ENCODE results near the gene SLC34A3.
"Not testable (repeated sequence)": the region's sequence is repeated elsewhere in the genome, so short reads cannot be mapped to it uniquely, and the experiment has no call there.

Gene SLC34A3

GRCh38 chr9:137231372-137232039, 805 bp downstream of the SLC34A3 start:
- DNase-seq, result no peak

- no peak for DNase-seq
Observed at GRCh38 chr9:137232101-137232500, 1.4 kb downstream of the SLC34A3 start.

- DNase-seq, result no peak
Observed at GRCh38 chr9:137232510-137232909, 1.8 kb downstream of the SLC34A3 start.

GRCh38 chr9:137233143-137233980, 2.7 kb downstream of the SLC34A3 start:
- DNase-seq, result no peak

- DNase-seq, result no peak
Observed at GRCh38 chr9:137234055-137234697, 3.5 kb downstream of the SLC34A3 start.

GRCh38 chr9:137234758-137235423, 4.2 kb downstream of the SLC34A3 start:
- no peak for DNase-seq

GRCh38 chr9:137235424-137236237, 4.9 kb downstream of the SLC34A3 start:
- DNase-seq, result no peak

GRCh38 chr9:137236238-137236935, 5.7 kb downstream of the SLC34A3 start:
- DNase-seq, result peak; percentile 73

GRCh38 chr9:137236936-137237421, 6.3 kb downstream of the SLC34A3 start:
- DNase-seq, result no peak

- DNase-seq, result no peak
Observed at GRCh38 chr9:137237759-137238726, 7.3 kb downstream of the SLC34A3 start.

- not testable (repeated sequence) for DNase-seq
Observed at GRCh38 chr9:137239541-137240200, 9.0 kb downstream of the SLC34A3 start.

GRCh38 chr9:137240318-137240840, 9.7 kb downstream of the SLC34A3 start:
- DNase-seq, result peak; percentile 54

GRCh38 chr9:137240841-137241489, 10.3 kb downstream of the SLC34A3 start, which contains the start of gene TUBB4B:
Gene TUBB4B (plus strand): TSS chr9:137241287. CDS start chr9:137241361, 74 bp downstream.
- DNase-seq, result peak; percentile 100

- DNase-seq, result peak; percentile 33
Observed at GRCh38 chr9:137241490-137242268, 11.0 kb downstream of the SLC34A3 start.

GRCh38 chr9:137242269-137243203, 11.8 kb downstream of the SLC34A3 start:
- DNase-seq, result no peak

GRCh38 chr9:137243266-137243625, 12.5 kb downstream of the SLC34A3 start:
- DNase-seq, result not testable (repeated sequence)
